Measurements from ENCODE around the gene RRM2. TPM values are rescaled to one million over a fixed set of nuclear protein-coding genes. Genes with fewer than 3 reads are reported as not detected.

Gene RRM2
- polyA plus RNA-seq, 1 donor (not counting 4 experiments of a cell fraction or from before 2014, with no cell fraction given): 25.7 TPM

DNA sequence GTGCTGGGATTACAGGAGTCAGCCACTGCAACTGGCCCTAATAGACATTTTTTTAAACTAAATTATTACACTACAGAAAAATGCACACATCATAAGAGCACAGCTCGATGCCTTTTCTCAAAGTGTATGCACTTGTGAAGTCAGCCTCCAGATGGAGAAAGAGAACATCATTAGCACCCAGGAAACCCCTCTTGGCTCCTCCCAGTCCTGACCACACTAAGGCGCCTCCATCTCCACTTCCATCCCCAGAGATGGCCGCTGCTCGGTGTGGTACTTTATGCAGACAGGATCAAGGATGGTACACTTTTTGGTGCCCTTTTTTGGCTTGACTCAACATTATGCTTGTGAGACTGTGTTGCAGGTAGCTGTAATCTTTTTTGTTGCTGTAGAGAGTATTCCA is 34.8 kb downstream of the RRM2 start:
- Histone ChIP-seq H3K4me2 (ENCODE audit: control insufficient read depth, extremely low read depth, insufficient read depth, low read depth, low read length) (no peak overlapping the region), H3K36me3 (ENCODE audit: control insufficient read depth in 2 of 2, extremely low read depth in 1 of 2, insufficient read depth in 2 of 2, low read length in 2 of 2) (no peaks in the 10 kb centered on the region), H3K4me1 (ENCODE audit: control insufficient read depth, extremely low read depth, insufficient read depth, low read length) (peaks cover 7% of the 10 kb centered on the region), H3K4me3 (ENCODE audit: control insufficient read depth in 2 of 3, extremely low read depth in 1 of 3, insufficient read depth in 2 of 3, low read depth in 1 of 3, low read length in 3 of 3) (no peak overlapping the region), H3K9ac (ENCODE audit: control insufficient read depth, extremely low read depth, insufficient read depth, low read length) (no peak overlapping the region), H3K79me2 (ENCODE audit: control insufficient read depth, insufficient read depth, low read length) (no peaks in the 10 kb centered on the region), H2AFZ (ENCODE audit: control insufficient read depth, low read length) (no peak overlapping the region), H3K27ac (ENCODE audit: control insufficient read depth, insufficient read depth, low read length) (no peak overlapping the region), H3K27me3 (ENCODE audit: control insufficient read depth, extremely low read depth, insufficient read depth, low read length) (no peaks in the 10 kb centered on the region), H3K9me3 (ENCODE audit: control insufficient read depth, low read depth, low read length) (no peaks in the 10 kb centered on the region), H4K20me1 (ENCODE audit: control insufficient read depth, extremely low read depth, insufficient read depth, low read length) (no peaks in the 10 kb centered on the region), H3K9me1 (ENCODE audit: control insufficient read depth, extremely low read depth, insufficient read depth, low read length) (no peaks in the 10 kb centered on the region)
- DNase-seq (ENCODE audit: low read depth, low spot score) (no peak), FAIRE-seq (no peak)
- TF ChIP-seq, protein P1, sequence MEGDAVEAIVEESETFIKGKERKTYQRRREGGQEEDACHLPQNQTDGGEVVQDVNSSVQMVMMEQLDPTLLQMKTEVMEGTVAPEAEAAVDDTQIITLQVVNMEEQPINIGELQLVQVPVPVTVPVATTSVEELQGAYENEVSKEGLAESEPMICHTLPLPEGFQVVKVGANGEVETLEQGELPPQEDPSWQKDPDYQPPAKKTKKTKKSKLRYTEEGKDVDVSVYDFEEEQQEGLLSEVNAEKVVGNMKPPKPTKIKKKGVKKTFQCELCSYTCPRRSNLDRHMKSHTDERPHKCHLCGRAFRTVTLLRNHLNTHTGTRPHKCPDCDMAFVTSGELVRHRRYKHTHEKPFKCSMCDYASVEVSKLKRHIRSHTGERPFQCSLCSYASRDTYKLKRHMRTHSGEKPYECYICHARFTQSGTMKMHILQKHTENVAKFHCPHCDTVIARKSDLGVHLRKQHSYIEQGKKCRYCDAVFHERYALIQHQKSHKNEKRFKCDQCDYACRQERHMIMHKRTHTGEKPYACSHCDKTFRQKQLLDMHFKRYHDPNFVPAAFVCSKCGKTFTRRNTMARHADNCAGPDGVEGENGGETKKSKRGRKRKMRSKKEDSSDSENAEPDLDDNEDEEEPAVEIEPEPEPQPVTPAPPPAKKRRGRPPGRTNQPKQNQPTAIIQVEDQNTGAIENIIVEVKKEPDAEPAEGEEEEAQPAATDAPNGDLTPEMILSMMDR (optimal IDR thresholded peaks at IDR 0.05 in 1 of 3, IDR thresholded peaks at IDR 0.05 in 1 of 3, conservative IDR thresholded peaks at IDR 0.05 in 1 of 3; ENCODE audit: extremely low read depth in 1 of 3, insufficient read depth in 2 of 3, low read length in 3 of 3): no peak
- TF ChIP-seq EZH2 (IDR thresholded peaks at IDR 0.05; ENCODE audit: low read length): no peak
- dilution Hi-C loops (cut with MboI; ENCODE audit: extremely low pct_ligation_motif_present, low sequenced_read_pairs): no loop called here

DNA sequence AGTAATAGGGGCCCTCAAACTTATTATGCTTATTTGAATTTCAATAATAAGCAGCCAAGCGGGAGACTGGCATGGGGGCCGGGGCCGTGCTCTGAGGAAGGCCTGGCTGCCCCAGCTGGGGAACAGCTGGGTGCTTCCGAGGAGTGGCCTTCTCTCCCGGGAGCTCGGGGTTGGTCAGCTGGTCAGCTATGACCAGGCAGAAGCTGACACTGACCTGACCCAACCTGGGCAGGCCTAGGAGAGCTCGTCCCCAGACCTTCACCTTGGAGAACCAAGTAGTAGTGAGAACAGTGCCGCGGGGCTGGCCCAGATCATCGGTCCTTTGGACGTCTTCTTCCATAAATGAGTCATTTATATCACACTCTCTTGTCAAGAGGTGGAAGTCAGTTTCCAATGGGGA is 36.1 kb downstream of the RRM2 start:
- Histone ChIP-seq H3K27me3 (ENCODE audit: control insufficient read depth, extremely low read depth, insufficient read depth, low read length) (no peaks in the 10 kb centered on the region), H3K79me2 (ENCODE audit: control insufficient read depth, insufficient read depth, low read length) (no peaks in the 10 kb centered on the region), H3K9me1 (ENCODE audit: control insufficient read depth, extremely low read depth, insufficient read depth, low read length) (no peaks in the 10 kb centered on the region), H3K4me1 (ENCODE audit: control insufficient read depth, extremely low read depth, insufficient read depth, low read length) (peaks cover 11% of the 10 kb centered on the region), H2AFZ (ENCODE audit: control insufficient read depth, low read length) (no peak overlapping the region), H3K9me3 (ENCODE audit: control insufficient read depth, low read depth, low read length) (no peaks in the 10 kb centered on the region), H3K4me3 (ENCODE audit: control insufficient read depth in 2 of 3, extremely low read depth in 1 of 3, insufficient read depth in 2 of 3, low read depth in 1 of 3, low read length in 3 of 3) (no peak overlapping the region), H3K27ac (ENCODE audit: control insufficient read depth, insufficient read depth, low read length) (no peak overlapping the region), H3K4me2 (ENCODE audit: control insufficient read depth, extremely low read depth, insufficient read depth, low read depth, low read length) (no peak overlapping the region), H3K9ac (ENCODE audit: control insufficient read depth, extremely low read depth, insufficient read depth, low read length) (no peak overlapping the region), H4K20me1 (ENCODE audit: control insufficient read depth, extremely low read depth, insufficient read depth, low read length) (no peaks in the 10 kb centered on the region), H3K36me3 (ENCODE audit: control insufficient read depth in 2 of 2, extremely low read depth in 1 of 2, insufficient read depth in 2 of 2, low read length in 2 of 2) (no peaks in the 10 kb centered on the region)
- no peak for FAIRE-seq
- dilution Hi-C loops (cut with MboI; ENCODE audit: extremely low pct_ligation_motif_present, low sequenced_read_pairs): no loop called here
- no peak for DNase-seq (ENCODE audit: low read depth, low spot score)
- no peak for TF ChIP-seq EZH2 (IDR thresholded peaks at IDR 0.05; ENCODE audit: low read length)
- TF ChIP-seq, protein P1 (optimal IDR thresholded peaks at IDR 0.05 in 1 of 3, IDR thresholded peaks at IDR 0.05 in 1 of 3, conservative IDR thresholded peaks at IDR 0.05 in 1 of 3; ENCODE audit: extremely low read depth in 1 of 3, insufficient read depth in 2 of 3, low read length in 3 of 3): no peak
